Measurements from ENCODE around the gene RBM4B. TPM values are rescaled to one million over a fixed set of nuclear protein-coding genes. Genes with fewer than 3 reads are reported as not detected.
A peak's percentile ranks its signal among the peaks of the same experiment; 100 is the strongest.

RBM4B gene
- total and polyA plus RNA-seq, 2 of the 13 experiments (the other 11 are each of a cell fraction or from before 2014, with no cell fraction given): 25.8 to 32.4 TPM

- TF ChIP-seq MAFK (conservative IDR thresholded peaks at IDR 0.05 in 1 of 2, IDR thresholded peaks at IDR 0.05 in 1 of 2; ENCODE audit: low read length in 2 of 2): peak in 1 of 2 experiments; percentile 33; a peak in 1 of 4 replicates
- TF ChIP-seq MYC (CRISPR knock-in tag; IDR thresholded peaks at IDR 0.05; ENCODE audit: borderline replicate concordance): peak; percentile 70
- peak; percentile 3; the same call in 1 of the 2 replicates for TF ChIP-seq MED1 (CRISPR knock-in tag; IDR thresholded peaks at IDR 0.05)
- TF ChIP-seq ZNF549 (CRISPR knock-in tag; IDR thresholded peaks at IDR 0.05): no peak
- TF ChIP-seq, protein P1, sequence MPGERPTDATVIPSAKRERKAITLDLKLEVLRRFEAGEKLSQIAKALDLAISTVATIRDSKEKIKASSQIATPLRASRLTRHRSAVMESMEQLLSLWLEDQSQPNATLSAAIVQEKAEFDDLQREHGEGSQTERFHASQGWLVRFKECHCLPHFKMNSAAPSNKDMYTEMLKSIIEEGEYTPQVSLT (CRISPR knock-in tag; IDR thresholded peaks at IDR 0.05; ENCODE audit: borderline replicate concordance, low read depth): no peak
- TF ChIP-seq FLYWCH1 (CRISPR knock-in tag; IDR thresholded peaks at IDR 0.05): no peak
- TF ChIP-seq ZSCAN9 (CRISPR knock-in tag; IDR thresholded peaks at IDR 0.05; ENCODE audit: borderline replicate concordance): peak; percentile 64; the same call in 1 of the 2 replicates
- TF ChIP-seq ZNF672 (CRISPR knock-in tag; IDR thresholded peaks at IDR 0.05): no peak
- TF ChIP-seq, protein P2, sequence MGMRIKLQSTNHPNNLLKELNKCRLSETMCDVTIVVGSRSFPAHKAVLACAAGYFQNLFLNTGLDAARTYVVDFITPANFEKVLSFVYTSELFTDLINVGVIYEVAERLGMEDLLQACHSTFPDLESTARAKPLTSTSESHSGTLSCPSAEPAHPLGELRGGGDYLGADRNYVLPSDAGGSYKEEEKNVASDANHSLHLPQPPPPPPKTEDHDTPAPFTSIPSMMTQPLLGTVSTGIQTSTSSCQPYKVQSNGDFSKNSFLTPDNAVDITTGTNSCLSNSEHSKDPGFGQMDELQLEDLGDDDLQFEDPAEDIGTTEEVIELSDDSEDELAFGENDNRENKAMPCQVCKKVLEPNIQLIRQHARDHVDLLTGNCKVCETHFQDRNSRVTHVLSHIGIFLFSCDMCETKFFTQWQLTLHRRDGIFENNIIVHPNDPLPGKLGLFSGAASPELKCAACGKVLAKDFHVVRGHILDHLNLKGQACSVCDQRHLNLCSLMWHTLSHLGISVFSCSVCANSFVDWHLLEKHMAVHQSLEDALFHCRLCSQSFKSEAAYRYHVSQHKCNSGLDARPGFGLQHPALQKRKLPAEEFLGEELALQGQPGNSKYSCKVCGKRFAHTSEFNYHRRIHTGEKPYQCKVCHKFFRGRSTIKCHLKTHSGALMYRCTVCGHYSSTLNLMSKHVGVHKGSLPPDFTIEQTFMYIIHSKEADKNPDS (CRISPR knock-in tag; IDR thresholded peaks at IDR 0.05): 0 out of 2 replicates have a peak, but pooled peaks have one; percentile 31
- no peak for TF ChIP-seq JUNB (CRISPR knock-in tag; IDR thresholded peaks at IDR 0.05; ENCODE audit: borderline replicate concordance)
- TF ChIP-seq, protein P3, sequence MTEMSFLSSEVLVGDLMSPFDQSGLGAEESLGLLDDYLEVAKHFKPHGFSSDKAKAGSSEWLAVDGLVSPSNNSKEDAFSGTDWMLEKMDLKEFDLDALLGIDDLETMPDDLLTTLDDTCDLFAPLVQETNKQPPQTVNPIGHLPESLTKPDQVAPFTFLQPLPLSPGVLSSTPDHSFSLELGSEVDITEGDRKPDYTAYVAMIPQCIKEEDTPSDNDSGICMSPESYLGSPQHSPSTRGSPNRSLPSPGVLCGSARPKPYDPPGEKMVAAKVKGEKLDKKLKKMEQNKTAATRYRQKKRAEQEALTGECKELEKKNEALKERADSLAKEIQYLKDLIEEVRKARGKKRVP (CRISPR knock-in tag; IDR thresholded peaks at IDR 0.05): no peak
- no peak for TF ChIP-seq HNRNPK (IDR thresholded peaks at IDR 0.05; ENCODE audit: low read depth, low read length, poor library complexity, severe bottlenecking)
- TF ChIP-seq CEBPB (IDR thresholded peaks at IDR 0.05; ENCODE audit: borderline replicate concordance, low read depth, low read length): peak; percentile 90
- TF ChIP-seq, protein P4, sequence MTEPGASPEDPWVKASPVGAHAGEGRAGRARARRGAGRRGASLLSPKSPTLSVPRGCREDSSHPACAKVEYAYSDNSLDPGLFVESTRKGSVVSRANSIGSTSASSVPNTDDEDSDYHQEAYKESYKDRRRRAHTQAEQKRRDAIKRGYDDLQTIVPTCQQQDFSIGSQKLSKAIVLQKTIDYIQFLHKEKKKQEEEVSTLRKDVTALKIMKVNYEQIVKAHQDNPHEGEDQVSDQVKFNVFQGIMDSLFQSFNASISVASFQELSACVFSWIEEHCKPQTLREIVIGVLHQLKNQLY (CRISPR knock-in tag; IDR thresholded peaks at IDR 0.05): no peak
- TF ChIP-seq ZNF263 (CRISPR knock-in tag; IDR thresholded peaks at IDR 0.05): no peak
- TF ChIP-seq KDM1A (CRISPR knock-in tag; IDR thresholded peaks at IDR 0.05): no peak
- TF ChIP-seq, protein P5, sequence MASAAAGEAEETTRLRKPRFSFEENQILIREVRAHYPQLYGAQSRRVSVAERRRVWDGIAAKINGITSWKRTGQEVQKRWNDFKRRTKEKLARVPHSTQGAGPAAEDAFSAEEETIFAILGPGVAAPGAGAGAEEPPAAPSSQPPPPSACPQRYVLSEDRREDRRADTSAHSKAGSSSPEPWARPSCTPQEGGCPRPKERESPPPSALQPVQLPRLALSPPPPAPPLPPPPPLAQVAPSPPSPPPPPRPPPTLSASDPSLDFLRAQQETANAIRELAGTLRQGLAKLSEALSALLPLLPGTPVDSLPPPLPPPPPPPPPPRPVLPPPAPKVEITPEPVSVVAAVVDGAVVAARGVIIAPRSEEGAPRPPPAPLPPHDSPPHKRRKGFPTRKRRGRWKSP (CRISPR knock-in tag; IDR thresholded peaks at IDR 0.05): peak; percentile 45; the same call in 1 of the 2 replicates
- TF ChIP-seq ZNF570 (CRISPR knock-in tag; IDR thresholded peaks at IDR 0.05; ENCODE audit: borderline replicate concordance): no peak
- no peak for TF ChIP-seq ZNF572 (CRISPR knock-in tag; IDR thresholded peaks at IDR 0.05)
- no peak for TF ChIP-seq TFAP4 (IDR thresholded peaks at IDR 0.05; ENCODE audit: borderline replicate concordance, low read depth)
- TF ChIP-seq RBM22 (optimal IDR thresholded peaks at IDR 0.05; ENCODE audit: low read length): peak; percentile 94
- TF ChIP-seq KAT2B (IDR thresholded peaks at IDR 0.05; ENCODE audit: borderline replicate concordance, low read depth, low read length): no peak
- TF ChIP-seq GABPB1 (CRISPR knock-in tag; IDR thresholded peaks at IDR 0.05): peak; percentile 56
Measured at GRCh38 chr11:66638177-66639065, 39.3 kb downstream of the RBM4B start, which contains the start of gene RBM4 (continued).

Measured in HepG2 (cell line).